GM19468 (cell line): Measurements from ENCODE around the gene MPZL1.
"Not testable (repeated sequence)": the region's sequence is repeated elsewhere in the genome, so short reads cannot be mapped to it uniquely, and the experiment has no call there.

Experiments used
- ATAC-seq: cut with Tn5 transposase; IDR thresholded peaks from one replicate; pipeline ENCODE4 v1.9.1; 2021; ENCODE audit warnings: mild to moderate bottlenecking, moderate library complexity, moderate number of reproducible peaks; ENCODE audit not compliant: unreplicated experiment; ENCODE audit errors: extremely low read depth

MPZL1 gene

DNA sequence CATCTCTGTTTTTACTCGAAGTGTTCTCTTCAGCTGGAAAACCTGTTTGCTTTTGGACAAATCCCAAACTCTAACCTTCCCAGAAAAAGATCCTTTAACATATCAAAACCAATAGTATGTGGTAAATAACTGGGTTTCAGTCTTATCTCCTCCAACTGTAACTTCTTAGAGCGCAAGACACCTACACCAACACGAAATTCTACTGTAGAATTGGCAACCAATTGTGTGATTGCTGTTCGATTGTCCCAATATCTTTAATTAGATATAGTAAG lies 5.8 kb upstream of the MPZL1 start:
- ATAC-seq, result no peak

DNA sequence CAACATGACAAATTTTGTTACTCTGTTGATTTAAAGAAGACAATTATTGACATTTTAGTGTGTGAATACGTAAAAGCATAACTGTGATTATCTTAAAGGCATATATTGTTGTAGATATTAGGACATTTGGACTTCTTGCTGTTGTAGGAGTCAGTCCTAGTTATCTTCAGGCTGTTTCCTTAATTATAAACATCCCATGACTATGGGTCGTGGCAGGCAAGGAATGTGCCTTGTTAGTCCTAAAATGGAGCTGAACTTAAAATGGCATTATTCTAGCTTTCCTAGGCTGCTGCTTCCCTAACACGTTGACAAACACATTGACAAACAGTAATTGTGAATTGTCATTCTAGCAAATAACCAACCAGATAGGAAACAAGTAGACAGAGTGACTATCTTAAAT lies 4.4 kb upstream of the MPZL1 start:
- ATAC-seq, result no peak

DNA sequence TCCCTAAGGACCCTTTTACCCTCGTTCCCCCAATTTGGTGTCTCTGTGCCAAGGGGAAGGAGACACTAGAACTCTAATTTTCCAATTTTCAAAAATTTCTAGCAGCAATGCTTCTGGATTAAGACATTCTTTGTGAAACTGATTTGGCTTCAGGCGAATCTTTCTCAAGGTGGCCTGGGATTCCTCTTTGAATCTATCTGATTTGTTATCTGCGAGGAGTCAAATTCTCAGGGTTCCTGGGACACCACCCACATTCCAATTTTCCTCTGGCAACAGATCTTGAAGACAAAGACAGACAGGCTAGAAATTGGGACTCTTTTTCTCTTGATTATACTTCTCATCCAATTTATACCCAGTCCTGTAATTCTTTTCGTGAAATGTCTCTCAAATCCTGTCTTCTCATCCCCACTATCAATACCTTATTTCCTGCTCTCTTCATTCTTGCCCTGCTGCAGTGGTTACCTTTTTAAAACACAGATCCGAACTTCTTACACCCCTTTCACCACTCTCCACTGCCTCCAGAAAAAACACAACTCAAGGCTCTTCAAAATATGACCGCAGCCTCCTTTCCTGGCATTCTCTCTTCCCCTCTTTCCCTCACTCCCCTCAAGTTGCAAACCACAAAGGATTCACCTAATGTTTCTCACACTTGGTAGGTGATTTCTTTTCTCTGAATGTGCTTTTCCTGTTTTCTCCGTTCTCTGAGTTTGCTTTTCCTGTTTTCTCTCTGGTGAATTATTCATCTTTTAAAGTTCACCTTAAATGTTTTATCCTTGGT lies 2.7 kb upstream of the MPZL1 start:
- no peak for ATAC-seq

DNA sequence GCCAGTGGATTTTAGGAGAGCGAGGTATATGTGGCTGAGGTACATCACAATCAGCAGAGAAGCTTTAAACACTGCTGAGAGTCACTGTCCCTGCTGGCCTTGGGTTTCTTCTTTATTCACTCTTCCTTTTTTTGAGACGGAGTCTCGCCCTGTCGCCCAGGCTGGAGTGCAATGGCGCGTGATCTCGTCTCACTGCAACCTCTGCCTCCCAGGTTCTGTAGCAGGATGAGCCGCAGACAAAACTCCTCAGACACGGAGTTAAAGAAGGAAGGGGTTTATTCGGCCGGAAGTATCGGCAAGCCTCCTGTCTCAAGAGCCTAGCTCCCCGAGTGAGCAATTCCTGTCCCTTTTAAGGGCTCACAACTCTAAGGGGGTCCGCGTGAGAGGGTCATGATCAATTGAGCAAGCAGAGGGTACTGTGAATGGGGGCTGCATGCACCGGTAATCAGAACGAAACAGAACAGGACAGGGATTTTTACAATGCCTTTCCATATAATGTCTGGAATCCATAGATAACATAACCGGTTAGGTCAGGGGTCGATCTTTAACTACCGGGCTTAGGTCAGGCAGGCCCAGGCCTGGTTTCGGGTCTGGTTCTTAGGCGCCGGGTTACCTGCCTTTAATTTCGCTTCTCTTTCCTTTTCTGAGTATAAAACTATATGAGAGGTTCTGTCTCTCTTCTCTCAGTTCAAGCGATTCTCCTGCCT lies 1.9 kb upstream of the MPZL1 start:
- ATAC-seq, result not testable (repeated sequence)

DNA sequence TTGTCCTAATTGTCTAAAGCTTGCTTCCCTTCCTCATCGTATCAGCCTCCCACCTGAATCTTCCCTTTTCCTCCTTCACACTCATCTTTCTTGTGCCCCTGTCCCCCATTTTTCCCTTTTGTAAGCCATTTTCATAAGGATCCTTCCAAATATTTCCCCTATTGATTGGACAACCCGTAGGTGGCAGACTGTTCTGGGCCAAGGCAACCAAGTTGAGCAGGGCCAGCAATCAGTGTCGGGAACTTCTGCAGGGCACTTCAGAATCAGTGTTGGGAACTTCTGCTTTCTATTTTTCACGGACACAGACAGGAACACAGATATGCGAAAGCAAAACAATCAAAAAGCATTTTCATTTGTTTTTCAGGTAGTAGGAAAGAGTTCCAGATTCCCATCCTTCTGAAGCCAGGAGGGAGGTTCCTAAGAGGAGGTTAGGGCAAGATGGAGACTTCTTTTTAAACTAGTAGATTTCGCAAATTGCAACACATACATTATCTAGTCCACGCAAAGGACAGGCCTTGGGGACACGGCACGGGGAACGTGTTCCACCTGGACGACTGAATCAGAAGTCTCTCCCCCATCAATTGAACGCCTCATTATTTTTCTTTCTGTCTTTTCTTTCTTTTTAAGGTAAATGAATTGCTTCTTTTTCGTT lies 691 bp upstream of the MPZL1 start:
- ATAC-seq, result no peak

DNA sequence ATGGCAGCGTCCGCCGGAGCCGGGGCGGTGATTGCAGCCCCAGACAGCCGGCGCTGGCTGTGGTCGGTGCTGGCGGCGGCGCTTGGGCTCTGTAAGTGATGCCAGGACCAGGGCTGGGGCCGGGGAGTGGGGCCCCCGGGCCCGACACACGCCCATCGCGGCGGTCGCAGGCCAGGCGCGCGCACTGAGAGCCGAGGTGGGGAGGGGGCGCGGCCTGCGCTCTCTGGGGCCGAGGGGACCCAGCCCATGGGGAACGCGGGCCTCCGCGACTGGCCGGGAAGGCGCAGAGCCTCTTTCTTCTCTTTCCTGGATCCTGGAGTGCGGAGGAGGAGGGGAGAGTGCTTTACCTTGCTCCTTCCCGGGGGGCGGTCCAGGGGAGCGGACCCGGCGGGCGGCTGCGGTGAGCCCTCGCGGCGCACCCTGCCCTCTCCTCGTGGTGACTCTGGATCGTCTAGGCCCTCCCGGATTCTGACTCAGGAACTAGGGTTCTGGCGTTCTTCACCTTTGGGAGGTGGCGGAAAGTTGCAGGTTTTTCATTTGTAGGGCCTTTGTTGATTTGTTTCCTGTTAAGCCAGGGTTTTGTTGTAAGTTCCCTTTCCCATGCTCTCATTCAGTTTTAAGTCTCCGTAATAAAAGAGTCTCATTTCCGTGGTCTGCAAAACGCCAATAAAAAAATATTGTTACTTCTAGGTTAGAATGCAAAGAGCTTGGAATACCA lies 529 bp downstream of the MPZL1 start:
- ATAC-seq, result no peak

DNA sequence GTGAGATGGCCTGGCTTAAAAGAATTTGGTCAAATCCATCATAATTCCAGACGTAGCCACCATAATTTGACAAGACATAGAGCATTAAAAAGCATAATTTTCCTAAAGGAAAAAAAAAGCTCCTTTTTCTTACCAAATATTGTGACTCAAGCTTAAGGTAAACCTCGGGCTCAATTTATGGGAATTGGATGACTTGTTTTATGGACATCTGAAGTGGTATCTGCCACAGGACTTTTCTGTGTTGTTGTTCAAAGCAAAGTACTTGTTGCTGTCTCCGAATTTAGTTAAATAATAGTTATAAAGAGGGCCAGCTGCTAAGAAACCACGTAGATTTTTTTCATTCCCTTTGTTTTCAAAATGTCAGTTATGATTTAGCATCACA lies 1.1 kb downstream of the MPZL1 start:
- ATAC-seq, result no peak

DNA sequence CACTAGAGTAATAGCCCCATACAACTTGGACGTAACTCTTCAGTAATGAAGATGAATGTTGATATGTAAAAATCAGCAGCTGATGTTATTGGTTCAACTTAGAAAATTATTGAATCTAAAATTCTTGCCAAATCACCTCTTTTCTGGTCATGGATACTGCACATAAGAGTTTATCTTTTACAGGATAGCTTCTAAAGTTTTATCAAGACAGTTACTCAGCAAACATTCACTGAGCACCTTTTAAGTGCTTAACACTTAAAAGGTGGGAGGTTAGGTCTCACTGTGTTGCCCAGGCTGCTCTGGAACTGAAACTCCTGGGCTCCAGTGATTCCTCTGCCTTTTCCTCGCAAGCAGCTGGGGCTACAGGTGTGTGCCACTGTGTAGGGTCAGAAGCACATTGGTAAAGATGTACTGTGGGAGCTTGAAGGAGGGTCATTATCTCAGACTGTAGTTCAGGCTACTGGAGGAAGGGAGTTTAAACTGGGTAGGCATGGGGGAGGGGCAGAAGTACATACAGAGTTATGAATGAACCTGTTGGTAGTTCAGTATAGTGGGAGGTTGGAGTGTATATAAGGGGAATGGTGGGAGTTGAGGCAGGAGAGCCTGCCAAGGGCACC lies 2.0 kb downstream of the MPZL1 start:
- no peak for ATAC-seq

DNA sequence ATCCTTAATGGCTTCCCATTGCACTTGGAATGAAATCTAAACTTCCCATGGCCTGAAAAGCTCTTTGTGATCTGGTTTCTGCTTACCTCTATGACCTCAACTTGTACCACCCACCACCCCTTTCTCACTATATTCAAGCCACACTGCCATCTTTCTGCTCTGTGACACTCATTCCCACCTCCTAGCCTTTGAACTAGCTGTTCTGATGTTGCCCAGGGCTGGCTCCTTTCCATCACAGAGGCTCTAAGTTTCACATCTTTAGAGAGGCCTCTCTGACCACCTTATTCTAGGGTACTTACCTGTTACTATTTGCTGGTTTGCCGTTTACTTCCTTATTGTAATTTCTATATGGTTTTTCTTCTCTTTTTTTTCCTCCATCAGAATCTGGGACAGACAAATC lies 4.2 kb downstream of the MPZL1 start:
- ATAC-seq, result no peak

DNA sequence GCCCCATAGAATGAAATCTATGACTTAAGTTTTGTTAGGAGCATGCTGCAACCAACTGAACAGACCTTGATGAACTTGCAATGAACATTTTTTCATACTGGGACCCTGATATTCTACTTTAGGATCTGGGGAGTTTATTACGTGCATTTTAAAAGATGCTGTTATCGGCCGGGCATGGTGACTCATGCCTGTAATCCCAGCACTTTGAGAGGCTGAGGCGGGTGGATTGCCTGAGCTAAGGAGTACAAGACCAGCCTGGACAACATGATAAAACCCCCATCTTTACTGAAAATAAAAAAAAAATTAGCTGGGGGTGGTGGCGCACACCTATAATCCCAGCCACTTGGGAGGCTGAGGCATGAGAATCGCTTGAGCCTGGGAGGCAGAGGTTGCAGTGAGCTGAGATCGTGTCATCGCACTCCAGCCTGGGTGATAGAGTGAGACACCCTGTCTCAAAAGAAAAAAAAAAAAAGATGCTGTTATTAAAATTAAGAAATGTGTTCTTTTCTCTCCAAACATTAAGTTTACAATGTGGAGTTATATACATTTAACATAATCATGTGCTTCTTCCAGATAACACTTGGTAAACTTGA lies 7.1 kb downstream of the MPZL1 start:
- no peak for ATAC-seq

DNA sequence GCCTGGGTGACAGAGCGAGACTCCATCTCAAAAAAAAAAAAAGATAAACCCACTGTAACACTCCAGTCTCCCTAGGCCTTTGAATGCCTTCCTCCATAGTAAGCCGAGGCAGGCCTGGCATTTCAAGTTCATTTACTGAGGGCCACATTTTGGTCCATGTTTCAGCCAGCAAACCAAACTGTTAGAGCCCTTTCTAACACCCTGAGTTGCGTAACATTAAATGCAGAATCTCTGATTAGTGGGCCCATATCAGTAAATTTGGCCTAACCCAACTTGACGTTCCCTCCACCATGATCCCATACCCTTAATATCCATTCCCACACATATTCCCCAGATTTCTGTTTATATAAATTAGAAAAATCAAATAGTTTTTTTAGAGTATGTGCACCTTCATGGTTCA lies 12.4 kb downstream of the MPZL1 start:
- no peak for ATAC-seq

DNA sequence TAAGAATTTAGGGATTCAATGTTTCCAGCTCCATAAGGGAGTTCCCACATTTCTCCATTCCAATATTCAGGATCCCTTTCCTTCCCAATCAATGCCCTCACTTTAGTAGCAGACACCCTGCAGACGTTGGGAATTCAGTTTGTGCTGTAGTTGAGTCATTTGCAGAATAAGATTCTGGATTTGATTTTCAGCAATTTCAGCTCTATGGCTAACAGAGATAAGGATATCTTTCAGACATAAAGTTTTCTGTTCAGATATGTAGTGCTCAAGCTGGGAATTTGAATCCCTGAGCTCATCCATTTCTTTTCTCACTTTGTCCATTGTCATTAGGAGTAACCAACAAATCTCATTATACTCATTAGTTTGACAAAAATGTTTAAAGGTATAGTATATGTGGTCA lies 13.1 kb downstream of the MPZL1 start:
- ATAC-seq, result no peak

DNA sequence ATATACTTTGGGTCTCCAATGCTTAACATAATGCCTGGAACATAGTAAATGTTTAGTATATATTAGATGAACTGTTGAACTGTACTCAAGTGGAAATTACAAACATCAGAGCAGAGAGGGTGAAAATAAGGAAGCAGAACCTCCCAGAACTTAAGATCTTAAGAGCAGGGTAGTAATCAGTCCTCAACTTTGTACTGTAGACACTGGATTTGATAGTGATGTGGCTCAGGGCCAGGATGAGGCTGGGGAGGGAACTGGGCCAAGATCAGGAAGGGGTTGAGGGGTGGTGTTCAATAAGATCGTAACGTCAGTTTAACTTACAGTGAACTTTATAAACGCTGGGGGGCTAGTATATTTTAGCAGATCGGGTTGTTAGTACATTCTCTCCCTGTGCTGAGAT lies 15.4 kb downstream of the MPZL1 start:
- no peak for ATAC-seq

DNA sequence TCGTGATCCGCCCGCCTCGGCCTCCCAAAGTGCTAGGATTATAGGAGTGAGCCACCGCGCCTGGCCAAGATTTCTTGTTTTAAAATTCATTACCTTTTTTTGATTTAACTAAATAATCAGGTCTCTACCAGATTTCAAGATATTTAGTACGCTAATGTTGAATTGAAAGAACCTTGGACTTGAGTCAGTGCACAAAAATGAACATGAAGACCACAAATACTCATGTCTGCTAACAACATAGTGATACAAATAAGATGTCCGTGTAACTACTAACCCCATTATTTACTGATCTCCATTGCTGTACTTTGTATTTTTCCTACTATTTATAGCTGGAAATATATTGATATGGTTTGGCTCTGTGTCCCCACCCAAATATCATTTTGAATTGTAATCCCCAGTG lies 16.4 kb downstream of the MPZL1 start:
- no peak for ATAC-seq

DNA sequence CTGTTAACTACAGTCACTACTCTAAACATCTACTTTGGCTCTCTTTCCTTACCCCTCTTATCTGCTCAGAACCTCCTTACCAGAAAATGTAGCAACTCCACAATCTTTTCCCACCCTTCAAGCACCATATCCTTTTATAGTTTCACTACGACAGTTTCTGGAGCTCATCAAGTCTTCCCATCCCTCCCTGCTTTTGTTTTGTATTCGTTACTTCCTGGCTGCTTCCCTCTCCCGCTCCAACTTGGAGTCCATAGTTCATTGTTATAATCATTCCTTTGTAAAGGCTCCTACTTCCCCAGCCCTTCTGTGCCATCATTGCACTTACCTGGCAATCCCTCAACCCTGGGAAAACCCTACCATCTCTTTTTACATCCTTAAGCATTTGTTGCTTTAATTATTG lies 18.0 kb downstream of the MPZL1 start:
- no peak for ATAC-seq

DNA sequence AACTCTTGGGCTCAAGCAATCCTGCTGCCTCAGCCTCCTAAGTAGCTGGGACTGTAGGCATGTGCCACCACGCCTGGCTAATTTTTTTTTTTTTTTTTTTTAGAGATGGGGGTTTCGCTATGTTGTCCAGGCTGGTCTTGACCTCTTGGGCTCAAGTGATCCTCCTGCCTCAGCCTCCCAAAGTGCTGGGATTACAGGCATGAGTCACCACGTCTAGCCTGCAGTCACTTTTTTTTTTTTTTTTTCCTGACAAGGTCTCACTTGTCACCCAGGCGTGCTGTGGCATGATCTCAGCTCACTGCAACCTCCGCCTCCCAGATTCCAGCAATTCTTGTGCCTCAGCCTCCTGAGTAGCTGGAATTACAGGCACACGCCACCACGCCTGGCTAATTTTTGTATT lies 19.3 kb downstream of the MPZL1 start:
- ATAC-seq, result not testable (repeated sequence)

DNA sequence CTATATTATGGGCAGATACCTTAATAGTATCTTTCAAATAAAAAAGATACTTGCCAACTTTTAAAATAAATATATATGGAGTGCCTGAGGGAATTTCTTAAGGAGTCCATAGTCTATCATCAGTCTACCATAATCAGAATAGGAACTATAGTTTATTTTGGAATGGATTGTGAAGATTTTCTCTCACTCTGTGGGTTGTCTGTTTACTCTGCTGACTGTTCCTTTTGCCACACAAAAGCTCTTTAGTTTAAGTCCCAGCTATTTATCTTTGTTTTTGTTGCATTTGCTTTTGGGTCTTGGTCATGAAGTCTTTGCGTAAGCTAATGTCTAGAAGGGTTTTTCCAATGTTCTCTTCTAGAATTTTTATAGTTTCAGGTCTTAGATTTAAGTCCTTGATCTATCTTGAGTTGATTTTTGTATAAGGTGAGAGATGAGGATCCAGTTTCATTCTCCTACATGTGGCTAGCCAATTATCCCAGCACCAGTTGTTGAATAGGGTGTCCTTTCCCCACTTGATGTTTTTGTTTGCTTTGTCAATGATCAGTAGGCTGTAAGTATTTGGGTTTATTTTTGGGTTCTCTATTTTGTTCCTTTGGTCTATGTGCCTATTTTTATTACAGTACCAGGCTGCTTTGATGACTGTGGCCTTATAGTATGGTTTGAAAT lies 20.7 kb downstream of the MPZL1 start:
- not testable (repeated sequence) for ATAC-seq

DNA sequence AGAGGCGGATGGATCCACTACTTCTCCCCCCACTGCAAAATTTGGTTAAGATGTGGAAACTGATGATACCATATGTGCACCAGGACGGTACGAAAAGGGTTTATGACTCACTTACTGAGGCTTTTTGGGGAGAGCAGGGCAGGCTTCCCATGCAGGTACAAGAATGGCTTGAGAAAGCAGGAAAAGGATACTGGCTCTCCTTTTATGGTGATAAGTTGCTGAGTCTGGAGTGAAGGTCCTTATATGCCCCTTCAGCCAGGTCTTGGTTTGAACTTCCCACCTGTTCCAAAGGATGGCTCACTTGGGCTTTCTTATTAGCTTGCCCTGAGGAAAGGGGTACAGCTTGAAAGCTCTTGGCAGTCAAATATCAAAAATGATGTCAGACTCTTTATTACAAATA lies 23.1 kb downstream of the MPZL1 start:
- no peak for ATAC-seq

DNA sequence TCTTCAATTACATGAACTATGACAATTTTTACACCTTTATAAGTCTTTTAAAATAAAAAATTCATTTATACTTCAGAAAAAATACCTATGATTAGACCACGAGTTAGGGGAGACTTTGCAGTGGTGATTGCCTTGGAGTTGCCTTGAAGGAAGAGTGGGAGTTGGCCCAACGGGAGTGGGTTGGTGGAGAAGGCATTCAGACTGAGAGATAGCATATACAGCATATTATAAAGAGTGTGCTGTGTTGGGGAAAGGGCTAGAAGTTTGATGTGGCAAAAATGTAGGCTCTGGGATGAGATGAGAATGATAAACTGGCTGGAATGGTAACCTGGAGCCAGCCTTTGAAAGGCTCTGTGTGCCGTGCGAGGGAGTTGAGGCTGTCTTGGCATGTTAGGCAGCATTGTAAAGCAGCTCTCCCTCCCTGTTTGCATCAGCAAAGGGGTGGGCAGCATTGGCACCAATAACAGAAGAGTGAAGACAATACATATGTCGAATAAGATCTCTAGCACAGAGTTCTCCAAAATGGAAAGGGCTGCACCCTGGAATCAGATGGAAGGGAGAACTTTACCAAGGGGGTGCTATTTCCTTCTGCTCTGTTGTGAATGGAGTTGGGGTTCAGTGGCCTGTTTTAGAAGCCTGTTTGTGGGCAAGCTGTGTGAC lies 24.4 kb downstream of the MPZL1 start:
- ATAC-seq, result no peak
